Measurements from ENCODE around the gene GALNT12.

GALNT12 gene

GRCh38 chr9:98881356-98881755 is 73.9 kb downstream of the GALNT12 start:
- no peak for DNase-seq (ENCODE audit: low spot score)

GRCh38 chr9:98881836-98882568 is 74.5 kb downstream of the GALNT12 start:
- DNase-seq (ENCODE audit: low spot score) = no peak

- no peak for DNase-seq (ENCODE audit: low spot score)
Observed at GRCh38 chr9:98882569-98882923, 75.1 kb downstream of the GALNT12 start.

- DNase-seq (ENCODE audit: low spot score) = no peak
Observed at GRCh38 chr9:98883276-98883675, 75.8 kb downstream of the GALNT12 start.

- DNase-seq (ENCODE audit: low spot score) = no peak
Observed at GRCh38 chr9:98884849-98885248, 77.4 kb downstream of the GALNT12 start.

- DNase-seq (ENCODE audit: low spot score) = no peak
Observed at GRCh38 chr9:98885575-98886295, 78.3 kb downstream of the GALNT12 start.

GRCh38 chr9:98886691-98887229 is 79.3 kb downstream of the GALNT12 start:
- no peak for DNase-seq (ENCODE audit: low spot score)

- DNase-seq (ENCODE audit: low spot score) = no peak
Observed at GRCh38 chr9:98887918-98888510, 80.5 kb downstream of the GALNT12 start.

- no peak for DNase-seq (ENCODE audit: low spot score)
Observed at GRCh38 chr9:98888801-98889421, 81.4 kb downstream of the GALNT12 start.

- DNase-seq (ENCODE audit: low spot score) = no peak
Observed at GRCh38 chr9:98890256-98890655, 82.8 kb downstream of the GALNT12 start.

- no peak for DNase-seq (ENCODE audit: low spot score)
Observed at GRCh38 chr9:98892288-98892687, 84.8 kb downstream of the GALNT12 start.

GRCh38 chr9:98892690-98893089 is 85.2 kb downstream of the GALNT12 start:
- DNase-seq (ENCODE audit: low spot score) = no peak

- no peak for DNase-seq (ENCODE audit: low spot score)
Observed at GRCh38 chr9:98894171-98894570, 86.7 kb downstream of the GALNT12 start.

- DNase-seq (ENCODE audit: low spot score) = no peak
Observed at GRCh38 chr9:98894761-98895160, 87.3 kb downstream of the GALNT12 start.

- DNase-seq (ENCODE audit: low spot score) = no peak
Observed at GRCh38 chr9:98896632-98897031, 89.2 kb downstream of the GALNT12 start.

- DNase-seq (ENCODE audit: low spot score) = no peak
Observed at GRCh38 chr9:98897745-98898144, 90.3 kb downstream of the GALNT12 start.

GRCh38 chr9:98899408-98900056 is 92.1 kb downstream of the GALNT12 start:
- no peak for DNase-seq (ENCODE audit: low spot score)

Measured in CD4-positive, alpha-beta T cell treated with Interleukin-15 for 4 hours (primary cell).